ENCODE measurements around the gene VPS13A.

The VPS13A gene

GRCh38 chr9:77177143-77177893 is at the start of gene VPS13A:
Gene VPS13A, plus strand, starts transcription at chr9:77177534. Its CDS starts 171 bp downstream, at chr9:77177705.
- no peak for FAIRE-seq

- FAIRE-seq, result no peak
These were observed 49.1 kb upstream of the VPS13A start for GRCh38 chr9:77128125-77128789.

GRCh38 chr9:77131399-77131798 is 45.9 kb upstream of the VPS13A start:
- no peak for FAIRE-seq

GRCh38 chr9:77133011-77133410 is 44.3 kb upstream of the VPS13A start:
- no peak for FAIRE-seq

- no peak for FAIRE-seq
These were observed 35.0 kb upstream of the VPS13A start for GRCh38 chr9:77142366-77142765.

GRCh38 chr9:77149879-77150278 is 27.5 kb upstream of the VPS13A start:
- no peak for FAIRE-seq

- FAIRE-seq, result no peak
These were observed 25.0 kb upstream of the VPS13A start for GRCh38 chr9:77152289-77152688.

GRCh38 chr9:77156646-77157371 is 20.5 kb upstream of the VPS13A start:
- no peak for FAIRE-seq

- no peak for FAIRE-seq
These were observed 18.4 kb upstream of the VPS13A start for GRCh38 chr9:77158772-77159513.

- no peak for FAIRE-seq
These were observed 16.1 kb upstream of the VPS13A start for GRCh38 chr9:77161191-77161590.

GRCh38 chr9:77161966-77162365 is 15.4 kb upstream of the VPS13A start:
- FAIRE-seq, result no peak

GRCh38 chr9:77162366-77162765 is 15.0 kb upstream of the VPS13A start:
- FAIRE-seq, result no peak

GRCh38 chr9:77163884-77164283 is 13.4 kb upstream of the VPS13A start:
- no peak for FAIRE-seq

GRCh38 chr9:77166193-77166592 is 11.1 kb upstream of the VPS13A start:
- FAIRE-seq, result no peak

- FAIRE-seq, result no peak
These were observed 6.2 kb upstream of the VPS13A start for GRCh38 chr9:77170991-77171699.

- FAIRE-seq, result no peak
These were observed 2.2 kb upstream of the VPS13A start for GRCh38 chr9:77175151-77175550.

GRCh38 chr9:77176106-77176505 is 1.2 kb upstream of the VPS13A start:
- FAIRE-seq, result no peak

- no peak for FAIRE-seq
These were observed 620 bp upstream of the VPS13A start for GRCh38 chr9:77176686-77177142.

- no peak for FAIRE-seq
These were observed 810 bp downstream of the VPS13A start for GRCh38 chr9:77177894-77178794.

GRCh38 chr9:77180056-77180455 is 2.7 kb downstream of the VPS13A start:
- no peak for FAIRE-seq

GRCh38 chr9:77183581-77183980 is 6.2 kb downstream of the VPS13A start:
- FAIRE-seq, result no peak
